Measurements from ENCODE around the gene OPRL1.
"Not testable (repeated sequence)": the region's sequence is repeated elsewhere in the genome, so short reads cannot be mapped to it uniquely, and the experiment has no call there.

The OPRL1 gene

GRCh38 chr20:64122927-64123326, 43.0 kb downstream of the OPRL1 start:
- DNase-seq, result not testable (repeated sequence)

GRCh38 chr20:64123517-64123916, 43.6 kb downstream of the OPRL1 start:
- DNase-seq, result not testable (repeated sequence)

GRCh38 chr20:64129146-64129782, 49.4 kb downstream of the OPRL1 start:
- no peak for DNase-seq

- no peak for DNase-seq
Measured at GRCh38 chr20:64130271-64130670, 50.4 kb downstream of the OPRL1 start.

- no peak for DNase-seq
Measured at GRCh38 chr20:64130876-64131275, 51.0 kb downstream of the OPRL1 start.

- no peak for DNase-seq
Measured at GRCh38 chr20:64131406-64131805, 51.5 kb downstream of the OPRL1 start.

GRCh38 chr20:64133951-64134407, 54.1 kb downstream of the OPRL1 start:
- DNase-seq, result no peak

- DNase-seq, result not testable (repeated sequence)
Measured at GRCh38 chr20:64134744-64135143, 54.9 kb downstream of the OPRL1 start.

- DNase-seq, result no peak
Measured at GRCh38 chr20:64136004-64136710, 56.3 kb downstream of the OPRL1 start.

GRCh38 chr20:64137598-64138031, 57.7 kb downstream of the OPRL1 start:
- DNase-seq, result no peak

GRCh38 chr20:64138276-64138815, 58.5 kb downstream of the OPRL1 start:
- DNase-seq, result no peak

GRCh38 chr20:64139199-64140060, 59.5 kb downstream of the OPRL1 start:
- no peak for DNase-seq

GRCh38 chr20:64140061-64140931, 60.4 kb downstream of the OPRL1 start:
- no peak for DNase-seq

- no peak for DNase-seq
Measured at GRCh38 chr20:64140956-64141355, 61.1 kb downstream of the OPRL1 start.

GRCh38 chr20:64142590-64142989, 62.7 kb downstream of the OPRL1 start:
- no peak for DNase-seq

GRCh38 chr20:64143018-64143801, 63.3 kb downstream of the OPRL1 start:
- DNase-seq, result no peak

- DNase-seq, result no peak
Measured at GRCh38 chr20:64144144-64144912, 64.4 kb downstream of the OPRL1 start.

- DNase-seq, result no peak
Measured at GRCh38 chr20:64145458-64146300, 65.8 kb downstream of the OPRL1 start.

GRCh38 chr20:64146301-64146935, 66.5 kb downstream of the OPRL1 start:
- no peak for DNase-seq

All from stimulated activated CD4-positive, alpha-beta T cell treated with anti-CD3 and anti-CD28 coated beads, Interleukin-12 subunit alpha, Interleukin-12 subunit beta, amount 100 ng/mL, for 4 hours (primary cell).